Astrocyte of the hippocampus (primary cell): ENCODE data around the gene TRNP1.
"Not testable (repeated sequence)": the region's sequence is repeated elsewhere in the genome, so short reads cannot be mapped to it uniquely, and the experiment has no call there.

Source experiments
- DNase-seq: peaks from one replicate; pipeline ENCODE4 v3.0.0; 2011; ENCODE audit warnings: low read depth, low spot score

Gene TRNP1

DNA sequence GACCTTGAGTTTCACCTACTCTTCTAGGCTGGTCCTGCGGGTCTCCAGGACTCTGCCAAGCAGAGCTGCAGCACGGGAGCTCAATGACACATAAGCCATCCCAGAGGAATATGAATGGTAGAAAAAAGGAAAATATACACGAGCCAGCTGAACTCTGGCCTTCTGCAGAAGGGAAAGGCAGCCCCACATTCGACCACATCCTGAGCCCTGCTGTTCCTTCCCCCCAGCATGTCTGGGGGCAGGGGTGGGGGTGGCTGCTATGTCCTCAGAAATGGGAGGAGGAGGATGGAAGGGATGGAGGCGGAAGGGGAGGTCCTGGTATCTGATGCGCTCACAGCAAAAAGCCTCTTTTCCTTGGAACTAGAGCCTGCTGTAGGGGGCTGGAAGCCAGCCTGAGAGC is 21.1 kb upstream of the TRNP1 start:
- no peak for DNase-seq

DNA sequence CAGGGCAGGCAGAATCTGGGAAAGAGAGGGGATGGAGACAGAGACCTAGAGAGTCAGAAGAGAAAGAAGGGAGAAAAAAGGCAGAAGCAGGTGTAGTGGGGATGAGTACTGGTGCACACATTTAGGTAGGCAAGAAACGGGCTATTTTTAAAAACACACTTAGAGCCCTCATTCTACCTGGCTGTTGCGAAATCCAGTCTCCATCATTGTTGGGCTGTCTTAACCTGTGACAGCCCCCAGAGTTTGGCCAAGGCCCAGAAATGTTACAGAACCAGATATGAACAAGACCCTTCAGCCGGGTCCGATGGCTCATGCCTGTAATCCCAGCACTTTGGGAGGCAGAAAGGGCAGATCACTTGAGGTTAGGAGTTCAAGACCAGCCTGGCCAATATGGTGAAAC is 20.7 kb upstream of the TRNP1 start:
- DNase-seq = no peak

DNA sequence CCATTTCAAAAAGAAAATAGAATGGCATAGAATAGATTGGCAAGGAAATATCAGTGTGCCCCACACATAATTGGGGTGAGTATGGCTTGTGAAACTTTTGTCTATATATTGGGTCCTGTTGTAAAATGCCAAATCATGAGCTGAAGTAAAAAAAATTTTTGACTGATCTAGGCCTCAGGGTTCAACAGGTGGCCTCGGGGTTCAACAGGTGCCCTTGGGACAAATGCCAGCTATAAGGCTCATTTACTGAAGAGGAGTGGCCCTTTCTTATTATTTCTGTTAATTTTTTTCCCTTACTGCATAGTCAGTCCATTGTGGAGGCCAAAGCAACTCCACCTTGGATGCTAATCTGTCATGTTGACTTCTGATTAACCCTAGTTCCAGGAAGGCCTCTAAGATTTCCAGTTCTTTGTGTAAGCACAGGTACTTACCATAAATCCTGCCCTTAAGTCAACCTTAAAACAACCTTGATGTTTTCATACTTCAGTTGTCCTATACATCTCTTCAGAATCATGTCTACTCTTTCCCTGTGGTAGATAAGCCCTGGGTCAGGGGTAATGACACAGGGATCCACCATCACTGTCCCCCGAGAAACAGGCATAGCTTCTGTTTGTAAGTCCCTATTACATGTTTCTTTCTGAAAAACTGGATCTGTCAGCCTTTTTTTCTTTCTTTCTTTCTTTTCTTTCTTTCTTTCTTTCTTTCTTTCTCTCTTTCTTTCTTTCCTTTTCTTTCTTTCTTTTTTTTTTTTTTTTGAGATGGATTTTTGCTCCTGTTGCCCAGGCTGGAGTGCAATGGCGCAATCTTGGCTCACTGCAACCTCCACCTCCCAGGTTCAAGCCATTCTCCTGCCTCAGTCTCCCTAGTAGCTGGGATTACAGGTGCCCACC is 16.6 kb upstream of the TRNP1 start:
- DNase-seq = no peak

DNA sequence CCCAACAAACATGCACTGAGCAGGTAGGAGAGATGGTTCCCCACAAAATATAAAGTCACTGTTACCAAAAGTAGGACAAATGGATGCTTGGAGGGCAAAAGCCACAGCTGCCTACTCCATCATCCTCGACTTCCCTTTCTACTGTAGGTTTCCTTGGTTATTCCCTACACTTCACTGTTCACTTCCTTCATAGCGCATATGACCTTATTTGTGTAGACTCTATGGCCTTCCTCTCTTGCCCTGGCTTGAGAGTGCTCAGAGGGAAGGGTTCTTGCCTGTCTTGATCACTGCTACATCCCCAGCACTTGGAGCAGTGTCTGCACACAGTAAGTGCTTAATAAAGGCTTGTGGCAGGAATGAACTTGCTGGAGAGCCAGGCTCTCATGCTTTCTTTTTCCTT is 14.6 kb upstream of the TRNP1 start:
- no peak for DNase-seq

DNA sequence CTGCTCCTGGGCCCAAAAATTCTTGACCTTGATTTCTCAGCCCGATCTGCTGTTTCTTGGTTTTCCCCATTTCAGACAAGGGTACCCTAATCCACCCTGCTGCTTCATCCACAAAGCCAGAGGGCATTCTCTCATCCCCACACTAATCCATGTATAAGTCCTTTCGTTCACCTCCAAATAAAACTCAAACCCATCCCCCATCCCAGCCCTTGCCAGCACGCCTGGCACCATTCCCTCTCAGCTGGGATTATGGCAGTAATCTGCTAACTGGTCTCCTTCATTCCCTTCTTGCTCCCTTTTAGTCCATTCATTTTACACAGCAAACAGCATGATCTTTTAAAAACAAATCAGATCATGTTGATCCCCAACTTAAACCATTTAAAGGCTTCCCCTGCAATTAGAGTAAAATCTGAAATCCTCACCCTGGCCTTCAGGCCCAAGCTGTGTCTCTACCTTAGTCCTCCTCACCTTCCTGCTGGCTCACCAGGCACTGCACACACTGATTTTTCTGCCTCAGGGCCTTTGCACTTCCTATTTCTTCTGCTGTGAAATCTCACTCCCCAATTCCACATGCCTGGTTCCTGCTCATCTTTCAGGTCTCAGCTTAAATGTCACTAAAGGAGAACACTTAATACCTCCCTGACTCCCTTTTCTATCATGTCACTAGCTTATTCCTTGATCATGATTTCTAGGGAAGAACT is 12.2 kb upstream of the TRNP1 start:
- DNase-seq = no peak

DNA sequence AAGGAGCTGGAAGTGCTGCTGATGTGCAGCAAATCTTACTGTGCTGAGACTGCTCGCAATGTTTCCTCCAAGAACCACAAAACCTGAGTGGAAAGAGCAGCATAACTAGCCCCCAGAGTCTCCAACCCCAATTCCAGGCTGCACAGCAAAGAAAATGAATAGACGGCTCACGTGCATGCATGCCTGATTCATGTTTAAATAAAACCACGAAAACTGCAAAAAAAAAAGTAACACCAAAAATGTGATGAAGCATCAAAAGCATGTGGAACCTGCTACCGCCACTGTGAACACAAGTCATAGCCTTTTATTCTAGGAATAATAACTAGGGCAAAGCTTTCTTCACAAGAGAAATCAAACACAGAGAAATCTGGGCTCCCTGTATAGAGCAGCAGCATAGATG is 9.6 kb upstream of the TRNP1 start:
- no peak for DNase-seq

DNA sequence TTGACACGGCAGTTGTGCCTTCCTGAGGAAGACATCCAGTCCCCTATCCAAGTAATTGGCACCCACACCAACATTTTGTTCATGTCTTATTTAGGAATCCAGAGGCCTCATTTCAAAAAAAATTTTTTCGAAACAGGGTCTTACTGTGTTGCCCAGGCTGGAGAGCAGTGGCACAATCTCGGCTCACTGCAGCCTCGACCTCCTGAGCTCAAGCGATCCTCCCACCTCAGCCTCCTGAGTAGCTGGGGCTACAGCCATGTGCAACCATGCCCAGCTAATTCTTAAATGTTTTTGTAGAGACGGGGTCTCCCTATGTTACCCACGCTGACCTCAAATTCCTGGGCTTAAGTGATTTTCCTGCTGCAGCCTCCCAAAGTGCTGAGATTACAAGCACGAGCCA is 9.2 kb upstream of the TRNP1 start:
- no peak for DNase-seq

DNA sequence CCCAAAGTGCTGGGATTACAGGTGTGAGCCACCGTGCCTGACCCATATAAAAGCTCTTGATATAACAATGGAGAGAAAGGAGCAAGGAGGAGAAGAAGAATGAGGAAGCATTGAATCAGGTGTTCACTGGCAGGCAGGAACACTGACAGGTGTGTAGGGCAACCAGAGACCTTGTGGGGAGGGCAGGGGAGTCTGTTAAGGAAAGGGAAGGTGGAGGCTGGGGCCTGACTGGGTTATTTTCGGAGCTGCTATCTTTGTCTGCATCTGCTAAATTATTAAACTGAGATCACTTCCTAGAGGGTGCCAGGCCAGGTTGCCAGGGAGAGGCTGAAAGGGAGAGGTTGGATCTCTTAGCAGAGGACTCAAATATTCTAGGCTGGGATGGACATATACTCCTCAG is 6.8 kb upstream of the TRNP1 start:
- no peak for DNase-seq

DNA sequence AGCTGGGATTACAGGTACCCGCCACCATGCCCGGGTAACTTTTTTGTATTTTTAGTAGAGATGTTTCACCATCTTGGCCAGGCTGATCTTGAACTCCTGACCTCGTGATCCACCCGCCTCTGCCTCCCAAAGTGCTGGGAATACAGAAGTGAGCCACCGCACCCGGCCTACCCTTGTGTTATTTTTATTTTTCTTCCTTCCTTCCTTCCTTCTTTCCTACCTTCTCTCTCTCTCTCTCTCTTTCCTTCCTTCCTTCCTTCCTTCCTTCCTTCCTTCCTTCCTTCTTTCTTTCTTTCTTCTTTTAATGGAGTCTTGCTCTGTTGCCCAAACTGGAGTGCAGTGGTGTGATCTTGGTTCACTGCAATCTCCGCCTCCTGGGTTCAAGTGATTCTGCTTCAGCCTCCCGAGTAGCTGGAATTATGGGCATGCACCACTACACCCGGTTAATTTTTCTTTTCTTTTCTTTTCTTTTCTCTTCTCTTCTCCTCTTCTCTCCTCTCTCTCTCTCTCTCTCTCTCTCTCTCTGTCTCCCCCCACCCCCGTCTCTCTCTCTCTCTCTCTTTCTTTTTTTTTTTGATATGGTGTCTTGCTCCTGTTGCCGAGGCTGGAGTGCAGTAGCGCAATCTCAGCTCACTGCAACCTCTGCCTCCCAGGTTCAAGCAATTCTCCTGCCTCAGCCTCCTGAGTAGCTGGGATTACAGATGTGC is 3.9 kb upstream of the TRNP1 start:
- not testable (repeated sequence) for DNase-seq

DNA sequence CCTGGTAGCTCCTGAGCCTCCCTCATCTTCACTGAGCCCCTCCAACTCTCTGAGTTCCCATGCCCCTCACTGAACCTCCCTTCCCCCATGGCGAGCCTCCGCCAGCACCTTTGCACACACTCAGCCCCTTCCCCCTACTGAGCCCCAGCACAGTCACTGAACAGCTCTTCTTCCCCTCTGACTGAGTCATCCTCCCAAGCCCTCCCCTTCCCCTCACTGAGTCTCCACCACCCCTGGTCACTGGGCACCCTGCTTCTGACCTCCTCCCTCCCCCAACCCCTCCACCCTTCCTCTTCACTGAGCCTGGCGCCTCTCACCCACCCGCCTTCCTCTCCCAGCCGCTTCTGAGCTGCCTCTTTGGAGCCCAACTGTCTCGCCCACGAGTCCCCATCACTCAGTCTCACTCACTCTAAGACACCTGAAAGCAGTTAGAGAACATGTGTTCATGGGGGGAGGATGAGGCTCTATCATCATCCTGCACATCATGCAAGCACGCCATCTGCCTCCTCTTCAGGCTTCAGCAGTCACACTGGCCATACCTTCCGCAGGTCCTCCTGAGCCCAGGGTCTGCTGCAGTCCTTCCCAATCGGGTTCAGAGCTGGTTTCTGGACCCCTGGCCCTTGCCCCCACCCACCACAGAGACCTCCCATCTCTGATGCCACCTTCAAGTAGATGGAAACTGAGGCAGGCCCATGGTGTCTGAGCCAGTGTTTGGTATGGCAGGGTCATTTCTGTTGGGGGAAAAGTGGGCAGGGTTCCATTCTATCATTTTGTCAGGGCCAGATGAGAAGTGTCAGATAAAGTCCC is 2.0 kb upstream of the TRNP1 start:
- DNase-seq = no peak

DNA sequence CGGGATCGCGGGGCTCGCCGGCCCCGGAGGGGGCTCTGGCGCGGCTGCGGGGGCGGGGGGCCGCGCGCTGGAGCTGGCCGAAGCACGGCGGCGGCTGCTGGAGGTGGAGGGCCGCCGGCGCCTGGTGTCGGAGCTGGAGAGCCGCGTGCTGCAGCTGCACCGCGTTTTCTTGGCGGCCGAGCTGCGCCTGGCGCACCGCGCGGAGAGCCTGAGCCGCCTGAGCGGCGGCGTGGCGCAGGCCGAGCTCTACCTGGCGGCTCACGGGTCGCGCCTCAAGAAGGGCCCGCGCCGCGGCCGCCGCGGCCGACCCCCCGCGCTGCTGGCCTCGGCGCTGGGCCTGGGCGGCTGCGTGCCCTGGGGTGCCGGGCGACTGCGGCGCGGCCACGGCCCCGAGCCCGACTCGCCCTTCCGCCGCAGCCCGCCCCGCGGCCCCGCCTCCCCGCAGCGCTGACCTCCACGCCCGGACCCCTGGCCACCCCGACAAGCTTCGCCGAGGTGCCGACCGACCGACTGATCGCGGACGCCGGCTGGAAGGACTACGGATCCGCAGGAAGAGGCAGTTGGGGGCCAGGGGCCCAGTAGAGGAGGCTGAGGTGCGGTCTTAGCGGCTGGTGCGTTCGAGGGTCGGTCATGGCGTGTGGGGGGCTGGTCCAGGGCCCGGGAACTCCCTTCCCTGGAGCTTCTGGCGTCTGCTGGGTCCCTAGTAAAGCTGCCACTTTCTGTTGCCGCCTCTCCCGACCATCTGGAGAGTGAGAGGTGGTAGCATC is 711 bp downstream of the TRNP1 start:
- DNase-seq = peak; percentile 63

DNA sequence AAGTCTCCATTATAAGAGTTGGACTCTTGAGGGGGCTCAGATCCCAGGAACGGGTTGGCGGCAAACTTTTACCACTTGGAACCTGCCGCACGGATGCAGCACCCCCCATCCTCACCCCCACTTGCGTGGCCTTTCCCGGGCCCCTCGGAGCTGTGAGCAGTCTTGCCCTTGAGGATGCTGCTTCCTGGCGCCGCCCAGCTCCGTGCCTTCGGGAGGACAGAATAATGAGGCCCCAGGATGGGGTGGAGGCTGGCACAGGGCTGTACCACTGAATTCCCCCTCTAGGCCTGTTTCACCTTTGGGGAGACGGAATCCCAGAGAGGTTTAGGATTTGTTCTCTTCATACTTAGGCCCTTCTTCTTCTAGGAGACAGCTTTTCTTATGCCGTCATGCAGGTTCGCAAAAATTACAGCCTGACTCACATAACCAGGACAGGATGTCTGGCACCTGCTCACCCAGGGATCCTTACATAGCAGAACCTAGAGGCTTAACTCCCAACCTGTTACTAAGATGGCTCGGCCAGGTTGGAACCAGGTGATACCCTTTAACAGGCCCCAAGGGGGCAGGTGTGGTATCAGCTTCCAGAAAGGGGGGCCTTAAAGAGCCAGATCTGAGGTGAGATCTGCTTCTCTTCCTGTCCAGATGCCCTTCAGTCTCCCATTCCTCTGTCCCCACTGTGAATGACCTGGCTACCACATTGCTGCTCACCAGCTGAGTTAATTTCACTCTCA is 1.5 kb downstream of the TRNP1 start:
- no peak for DNase-seq

DNA sequence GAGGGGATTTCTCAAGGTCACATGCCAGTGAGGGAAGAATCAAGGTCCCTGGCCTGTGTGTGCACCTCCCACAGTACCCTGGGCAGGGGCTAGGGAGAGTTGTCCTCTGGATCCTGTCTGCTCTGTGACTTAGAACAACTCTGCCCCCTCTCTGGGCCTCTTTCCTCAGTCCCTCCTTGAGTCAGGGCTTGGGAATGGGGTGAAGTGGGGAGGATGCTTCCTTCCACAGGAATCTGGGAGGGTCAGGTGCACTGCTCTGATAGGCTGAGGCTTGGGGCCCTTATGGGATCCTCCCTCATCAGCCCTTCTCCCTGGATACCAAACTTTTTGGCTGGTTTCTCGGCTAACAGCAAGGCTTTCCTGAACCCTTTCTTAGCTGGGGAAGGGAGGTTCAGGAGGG is 2.5 kb downstream of the TRNP1 start:
- no peak for DNase-seq

DNA sequence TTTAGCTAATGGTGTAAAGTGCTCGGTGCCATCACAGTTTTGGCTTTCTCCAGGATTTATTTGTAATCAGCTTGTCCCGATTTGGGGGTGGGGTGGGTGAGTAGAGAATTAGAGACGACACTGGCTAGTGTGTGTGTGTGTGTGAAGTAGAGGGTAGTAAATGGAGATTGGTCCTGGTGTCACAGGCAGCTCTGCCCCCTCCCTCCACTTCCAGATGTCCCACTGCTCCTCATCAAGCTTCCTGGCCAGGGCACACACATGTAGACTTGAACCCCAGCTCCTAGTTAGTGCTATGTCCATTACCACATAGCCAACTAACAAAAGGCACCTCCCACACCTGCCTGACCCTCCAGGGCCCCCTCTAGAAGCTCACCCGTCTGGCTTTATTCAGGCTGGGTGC is 3.2 kb downstream of the TRNP1 start:
- no peak for DNase-seq

DNA sequence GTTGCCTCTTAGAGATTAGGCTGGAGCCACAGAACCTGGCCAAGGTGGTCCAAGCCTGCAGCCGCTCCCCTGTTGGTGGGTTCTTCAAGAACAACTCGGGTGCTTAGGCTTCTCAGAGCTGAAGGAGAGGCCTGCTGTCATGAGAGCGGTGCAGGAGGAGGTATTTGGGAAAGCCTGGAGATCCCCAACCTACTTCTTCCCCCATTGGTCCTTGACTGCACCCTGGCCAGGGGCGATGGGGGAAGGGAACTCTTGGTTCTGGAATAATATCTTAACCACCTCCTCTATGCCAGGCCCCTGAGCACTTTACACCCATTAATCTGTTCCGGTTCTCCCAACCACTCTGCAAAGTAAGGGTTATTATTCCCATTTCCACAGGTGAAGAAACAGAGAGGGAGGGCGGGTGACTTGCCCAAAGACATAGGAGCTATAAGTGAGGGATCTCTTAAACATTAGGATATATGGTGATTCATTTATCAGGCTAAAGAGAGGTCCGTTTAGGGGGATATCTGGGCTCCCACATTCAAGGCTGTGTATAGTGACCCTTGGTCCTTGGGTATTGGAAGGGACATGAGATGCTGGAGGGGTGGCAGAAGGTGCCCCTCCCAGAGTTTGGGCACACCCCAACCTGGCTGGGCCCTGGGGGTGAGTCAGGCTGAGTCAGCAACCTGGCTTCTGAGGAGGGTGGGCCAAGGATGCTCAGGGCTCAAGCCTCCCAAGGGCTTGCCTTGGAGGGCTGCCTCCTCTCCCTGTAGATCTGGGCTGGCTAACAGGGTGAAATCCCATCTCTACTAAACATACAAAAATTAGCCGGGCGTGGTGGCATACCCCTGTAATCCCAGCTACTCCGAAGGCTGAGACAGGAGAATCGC is 5.2 kb downstream of the TRNP1 start:
- peak; percentile 76 for DNase-seq

DNA sequence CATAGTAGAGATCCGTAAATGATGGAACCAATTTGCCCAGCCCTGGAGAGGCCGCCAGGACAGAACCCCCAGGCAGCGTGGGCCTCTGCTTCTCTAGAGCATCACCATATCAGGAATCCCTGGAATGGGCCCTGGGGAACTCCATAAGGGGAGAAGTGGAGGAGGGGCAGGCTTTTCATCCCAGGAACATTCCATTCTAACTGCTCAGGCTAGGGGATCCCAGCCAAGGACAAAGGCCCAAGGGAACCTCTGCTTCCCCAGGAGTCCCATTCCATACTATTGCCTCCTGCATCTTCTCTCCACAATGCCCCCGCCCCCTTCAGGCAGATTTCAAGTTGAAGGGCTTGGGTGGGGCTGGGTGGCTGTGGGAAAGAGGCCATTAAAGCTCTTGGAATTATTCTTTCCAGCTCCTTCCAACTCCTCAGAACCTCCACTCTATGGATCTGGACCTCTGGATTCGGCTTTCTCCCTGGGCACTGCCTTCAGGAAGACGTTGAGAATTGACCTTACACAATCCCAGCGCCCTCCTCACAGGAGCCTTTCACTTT is 6.0 kb downstream of the TRNP1 start:
- DNase-seq = peak; percentile 99

DNA sequence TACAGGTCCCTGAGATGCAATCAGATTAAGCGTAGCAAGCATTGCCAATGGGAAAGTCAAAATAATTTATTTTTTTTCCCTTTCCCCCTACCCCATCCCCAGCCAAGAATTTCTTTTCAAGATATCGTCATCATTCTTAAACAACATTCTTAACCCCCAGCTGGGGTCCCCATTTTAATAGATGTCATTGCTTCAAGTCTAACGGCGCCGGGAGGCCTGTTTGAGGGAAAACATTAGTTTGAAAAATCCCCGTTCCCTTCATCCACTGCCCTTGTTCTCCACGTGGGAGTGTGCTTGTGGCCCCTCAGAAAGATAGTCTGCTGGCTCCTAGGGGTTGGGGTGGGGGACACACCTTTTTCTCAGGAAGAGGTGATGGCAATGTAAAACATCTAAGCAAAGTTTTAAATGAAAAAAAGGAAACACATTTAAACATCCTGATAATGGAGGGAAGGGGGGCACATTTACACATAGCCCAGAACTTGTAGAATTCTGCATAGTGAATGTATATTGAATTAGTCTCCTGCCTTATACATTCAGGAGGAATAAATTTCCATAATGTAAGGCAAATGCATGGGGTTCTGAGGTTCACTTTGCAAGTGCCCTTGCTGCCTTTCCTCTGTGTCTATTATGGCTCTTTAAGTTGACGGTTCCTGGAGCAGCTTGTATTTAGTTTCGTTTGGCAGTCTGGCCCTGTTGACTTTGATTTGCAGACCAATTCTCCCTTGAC is 6.8 kb downstream of the TRNP1 start:
- no peak for DNase-seq

DNA sequence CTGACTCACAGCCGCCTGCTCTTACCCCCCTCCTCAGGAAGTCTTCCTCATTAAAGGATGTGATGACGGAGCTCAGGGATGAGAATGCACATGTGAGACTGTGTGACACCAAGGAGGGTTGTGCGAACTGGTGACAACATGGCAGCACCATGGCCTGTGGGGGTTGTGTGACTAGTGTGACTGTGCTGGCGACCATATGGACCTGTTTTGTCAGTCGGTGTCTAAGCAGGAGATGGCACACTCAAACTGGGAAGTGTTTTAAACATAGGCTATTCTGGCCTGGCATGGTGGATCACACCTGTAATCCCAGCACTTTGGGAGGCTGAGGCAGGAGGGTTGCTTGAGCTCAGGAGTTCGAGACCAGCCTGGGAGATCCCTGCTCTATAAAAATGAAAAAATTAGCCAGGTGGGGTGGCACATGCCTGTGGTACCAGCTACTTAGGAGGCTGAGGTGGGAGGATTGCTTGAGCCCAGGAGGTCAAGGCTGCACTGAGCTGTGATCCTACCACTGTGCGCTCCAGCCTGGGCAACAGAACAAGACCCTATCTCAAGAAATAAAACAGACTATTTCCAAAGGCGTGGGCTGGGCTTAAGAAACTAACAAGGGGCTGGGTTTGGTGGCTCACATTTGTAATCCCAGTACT is 7.4 kb downstream of the TRNP1 start:
- peak; percentile 78 for DNase-seq
